Measurements from ENCODE around the gene GRIN2A.

GRIN2A gene

GRCh38 chr16:9813665-9814064, 368.6 kb downstream of the GRIN2A start:
- ChIA-PET POLR2A (no interaction called here), CTCF (interaction anchor here (0.7 kb wide), 1 partner anchor 133 kb away, joined by 3 read pairs; no protein-coding TSS in a partner anchor)
- Histone ChIP-seq H3K4me1 (ENCODE audit: control extremely low read depth in 1 of 4, control insufficient read depth in 4 of 4, insufficient read depth in 4 of 4, low read length in 3 of 4) (no peaks in the 10 kb centered on the region), H3K4me3 (ENCODE audit: control insufficient read depth in 1 of 7, extremely low read depth in 1 of 7, insufficient read depth in 4 of 7, low read depth in 2 of 7, low read length in 6 of 7) (no peak overlapping the region), H3K36me3 (ENCODE audit: control insufficient read depth in 4 of 4, insufficient read depth in 4 of 4, low read length in 3 of 4) (no peaks in the 10 kb centered on the region), H3K9me3 (ENCODE audit: control extremely low read depth in 1 of 5, control insufficient read depth in 4 of 5, insufficient read depth in 2 of 5, low read depth in 1 of 5, low read length in 4 of 5) (no peaks in the 10 kb centered on the region), H3K27me3 (replicated peaks in 2 of 5; ENCODE audit: control insufficient read depth in 4 of 5, insufficient read depth in 5 of 5, low read length in 4 of 5) (no peaks in the 10 kb centered on the region), H3K27ac (ENCODE audit: insufficient read depth in 1 of 2, low read depth in 1 of 2, low read length in 2 of 2, poor library complexity in 1 of 2, severe bottlenecking in 2 of 2) (no peak overlapping the region)
- no peak for DNase-seq
- 88% methylated on average over 3 of the region's 4 CpGs for WGBS (ENCODE audit: insufficient coverage)

- POLR2A ChIA-PET, result no interaction called here
- no peaks in the 10 kb centered on the region for H3K27me3 ChIP-seq (replicated peaks in 2 of 5; ENCODE audit: control insufficient read depth in 4 of 5, insufficient read depth in 5 of 5, low read length in 4 of 5)
- WGBS (ENCODE audit: insufficient coverage), result 97% methylated on average over 4 of the region's 5 CpGs
- no peak overlapping the region for H3K27ac ChIP-seq (ENCODE audit: insufficient read depth in 1 of 2, low read depth in 1 of 2, low read length in 2 of 2, poor library complexity in 1 of 2, severe bottlenecking in 2 of 2)
- no peaks in the 10 kb centered on the region for H3K9me3 ChIP-seq (ENCODE audit: control extremely low read depth in 1 of 5, control insufficient read depth in 4 of 5, insufficient read depth in 2 of 5, low read depth in 1 of 5, low read length in 4 of 5)
- H3K36me3 ChIP-seq (ENCODE audit: control insufficient read depth in 4 of 4, insufficient read depth in 4 of 4, low read length in 3 of 4), result no peaks in the 10 kb centered on the region
- CTCF ChIA-PET, result no interaction called here
- DNase-seq, result no peak
- no peaks in the 10 kb centered on the region for H3K4me1 ChIP-seq (ENCODE audit: control extremely low read depth in 1 of 4, control insufficient read depth in 4 of 4, insufficient read depth in 4 of 4, low read length in 3 of 4)
- H3K4me3 ChIP-seq (ENCODE audit: control insufficient read depth in 1 of 7, extremely low read depth in 1 of 7, insufficient read depth in 4 of 7, low read depth in 2 of 7, low read length in 6 of 7), result no peak overlapping the region
These were observed 374.0 kb downstream of the GRIN2A start for GRCh38 chr16:9808210-9808609.

GRCh38 chr16:9807302-9807701, 374.9 kb downstream of the GRIN2A start:
- Histone ChIP-seq H3K4me1 (ENCODE audit: control extremely low read depth in 1 of 4, control insufficient read depth in 4 of 4, insufficient read depth in 4 of 4, low read length in 3 of 4) (no peaks in the 10 kb centered on the region), H3K27ac (ENCODE audit: insufficient read depth in 1 of 2, low read depth in 1 of 2, low read length in 2 of 2, poor library complexity in 1 of 2, severe bottlenecking in 2 of 2) (no peak overlapping the region), H3K27me3 (replicated peaks in 2 of 5; ENCODE audit: control insufficient read depth in 4 of 5, insufficient read depth in 5 of 5, low read length in 4 of 5) (no peaks in the 10 kb centered on the region), H3K4me3 (ENCODE audit: control insufficient read depth in 1 of 7, extremely low read depth in 1 of 7, insufficient read depth in 4 of 7, low read depth in 2 of 7, low read length in 6 of 7) (no peak overlapping the region), H3K36me3 (ENCODE audit: control insufficient read depth in 4 of 4, insufficient read depth in 4 of 4, low read length in 3 of 4) (no peaks in the 10 kb centered on the region), H3K9me3 (ENCODE audit: control extremely low read depth in 1 of 5, control insufficient read depth in 4 of 5, insufficient read depth in 2 of 5, low read depth in 1 of 5, low read length in 4 of 5) (no peaks in the 10 kb centered on the region)
- DNase-seq, result no peak
- ChIA-PET POLR2A (no interaction called here), CTCF (no interaction called here)
- 100% methylated on average over 3 of the region's 3 CpGs for WGBS (ENCODE audit: insufficient coverage)

- H3K27ac ChIP-seq (ENCODE audit: insufficient read depth in 1 of 2, low read depth in 1 of 2, low read length in 2 of 2, poor library complexity in 1 of 2, severe bottlenecking in 2 of 2), result no peak overlapping the region
- ChIA-PET CTCF (no interaction called here), POLR2A (no interaction called here)
- WGBS (ENCODE audit: insufficient coverage), result no CpG with 5 or more reads among the region's 2 CpGs
- no peaks in the 10 kb centered on the region for H3K9me3 ChIP-seq (ENCODE audit: control extremely low read depth in 1 of 5, control insufficient read depth in 4 of 5, insufficient read depth in 2 of 5, low read depth in 1 of 5, low read length in 4 of 5)
- no peaks in the 10 kb centered on the region for H3K36me3 ChIP-seq (ENCODE audit: control insufficient read depth in 4 of 4, insufficient read depth in 4 of 4, low read length in 3 of 4)
- no peak for DNase-seq
- no peaks in the 10 kb centered on the region for H3K27me3 ChIP-seq (replicated peaks in 2 of 5; ENCODE audit: control insufficient read depth in 4 of 5, insufficient read depth in 5 of 5, low read length in 4 of 5)
- no peak overlapping the region for H3K4me3 ChIP-seq (ENCODE audit: control insufficient read depth in 1 of 7, extremely low read depth in 1 of 7, insufficient read depth in 4 of 7, low read depth in 2 of 7, low read length in 6 of 7)
- H3K4me1 ChIP-seq (ENCODE audit: control extremely low read depth in 1 of 4, control insufficient read depth in 4 of 4, insufficient read depth in 4 of 4, low read length in 3 of 4), result no peaks in the 10 kb centered on the region
These were observed 377.1 kb downstream of the GRIN2A start for GRCh38 chr16:9805109-9805508.

GRCh38 chr16:9802160-9802559, 380.1 kb downstream of the GRIN2A start:
- Histone ChIP-seq H3K4me3 (ENCODE audit: control insufficient read depth in 1 of 7, extremely low read depth in 1 of 7, insufficient read depth in 4 of 7, low read depth in 2 of 7, low read length in 6 of 7) (no peak overlapping the region), H3K27ac (ENCODE audit: insufficient read depth in 1 of 2, low read depth in 1 of 2, low read length in 2 of 2, poor library complexity in 1 of 2, severe bottlenecking in 2 of 2) (no peak overlapping the region), H3K9me3 (ENCODE audit: control extremely low read depth in 1 of 5, control insufficient read depth in 4 of 5, insufficient read depth in 2 of 5, low read depth in 1 of 5, low read length in 4 of 5) (no peaks in the 10 kb centered on the region), H3K36me3 (ENCODE audit: control insufficient read depth in 4 of 4, insufficient read depth in 4 of 4, low read length in 3 of 4) (no peaks in the 10 kb centered on the region), H3K27me3 (replicated peaks in 2 of 5; ENCODE audit: control insufficient read depth in 4 of 5, insufficient read depth in 5 of 5, low read length in 4 of 5) (peaks cover 0 to 3% (median 0%) of the 10 kb centered on the region in 5 experiments), H3K4me1 (ENCODE audit: control extremely low read depth in 1 of 4, control insufficient read depth in 4 of 4, insufficient read depth in 4 of 4, low read length in 3 of 4) (no peaks in the 10 kb centered on the region)
- DNase-seq, result no peak
- ChIA-PET POLR2A (no interaction called here), CTCF (no interaction called here)
- WGBS (ENCODE audit: insufficient coverage), result no CpG with 5 or more reads among the region's 1 CpG

- ChIA-PET POLR2A (no interaction called here), CTCF (no interaction called here)
- no CpG with 5 or more reads among the region's 1 CpG for WGBS (ENCODE audit: insufficient coverage)
- Histone ChIP-seq H3K36me3 (ENCODE audit: control insufficient read depth in 4 of 4, insufficient read depth in 4 of 4, low read length in 3 of 4) (no peaks in the 10 kb centered on the region), H3K9me3 (ENCODE audit: control extremely low read depth in 1 of 5, control insufficient read depth in 4 of 5, insufficient read depth in 2 of 5, low read depth in 1 of 5, low read length in 4 of 5) (no peaks in the 10 kb centered on the region), H3K27ac (ENCODE audit: insufficient read depth in 1 of 2, low read depth in 1 of 2, low read length in 2 of 2, poor library complexity in 1 of 2, severe bottlenecking in 2 of 2) (no peak overlapping the region), H3K4me1 (ENCODE audit: control extremely low read depth in 1 of 4, control insufficient read depth in 4 of 4, insufficient read depth in 4 of 4, low read length in 3 of 4) (no peaks in the 10 kb centered on the region), H3K27me3 (replicated peaks in 2 of 5; ENCODE audit: control insufficient read depth in 4 of 5, insufficient read depth in 5 of 5, low read length in 4 of 5) (peaks cover 0 to 3% (median 0%) of the 10 kb centered on the region in 5 experiments), H3K4me3 (ENCODE audit: control insufficient read depth in 1 of 7, extremely low read depth in 1 of 7, insufficient read depth in 4 of 7, low read depth in 2 of 7, low read length in 6 of 7) (no peak overlapping the region)
- no peak for DNase-seq
These were observed 380.6 kb downstream of the GRIN2A start for GRCh38 chr16:9801651-9802050.

GRCh38 chr16:9800186-9800738, 382.0 kb downstream of the GRIN2A start:
- ChIA-PET CTCF (no interaction called here), POLR2A (no interaction called here)
- 92% methylated on average over 4 of the region's 6 CpGs for WGBS (ENCODE audit: insufficient coverage)
- no peaks in the 10 kb centered on the region for H3K9me3 ChIP-seq (ENCODE audit: control extremely low read depth in 1 of 5, control insufficient read depth in 4 of 5, insufficient read depth in 2 of 5, low read depth in 1 of 5, low read length in 4 of 5)
- H3K27me3 ChIP-seq (replicated peaks in 2 of 5; ENCODE audit: control insufficient read depth in 4 of 5, insufficient read depth in 5 of 5, low read length in 4 of 5), result peaks cover 0 to 3% (median 0%) of the 10 kb centered on the region in 5 experiments
- no peak overlapping the region for H3K27ac ChIP-seq (ENCODE audit: insufficient read depth in 1 of 2, low read depth in 1 of 2, low read length in 2 of 2, poor library complexity in 1 of 2, severe bottlenecking in 2 of 2)
- no peak for DNase-seq
- no peaks in the 10 kb centered on the region for H3K36me3 ChIP-seq (ENCODE audit: control insufficient read depth in 4 of 4, insufficient read depth in 4 of 4, low read length in 3 of 4)
- H3K4me1 ChIP-seq (ENCODE audit: control extremely low read depth in 1 of 4, control insufficient read depth in 4 of 4, insufficient read depth in 4 of 4, low read length in 3 of 4), result no peaks in the 10 kb centered on the region
- H3K4me3 ChIP-seq (ENCODE audit: control insufficient read depth in 1 of 7, extremely low read depth in 1 of 7, insufficient read depth in 4 of 7, low read depth in 2 of 7, low read length in 6 of 7), result no peak overlapping the region

Measured in common myeloid progenitor, CD34-positive (primary cell).